ENCODE measurements around the gene ASTN1.
A peak's percentile ranks its signal among the peaks of the same experiment; 100 is the strongest.

Gene ASTN1

GRCh38 chr1:177174921-177175634 is 10.6 kb upstream of the ASTN1 start:
- no peak for DNase-seq (ENCODE audit: low read depth)
- H3K4me3 ChIP-seq (ENCODE audit: low read length): no peak overlapping the region
- TF ChIP-seq CTCF (conservative IDR thresholded peaks at IDR 0.05; ENCODE audit: low read depth, low read length): no peak

GRCh38 chr1:177173976-177174375 is 9.5 kb upstream of the ASTN1 start:
- no peak for DNase-seq (ENCODE audit: low read depth)
- no peak for TF ChIP-seq CTCF (conservative IDR thresholded peaks at IDR 0.05; ENCODE audit: low read depth, low read length)
- H3K4me3 ChIP-seq (ENCODE audit: low read length): no peak overlapping the region

GRCh38 chr1:177172866-177173265 is 8.4 kb upstream of the ASTN1 start:
- TF ChIP-seq CTCF (conservative IDR thresholded peaks at IDR 0.05; ENCODE audit: low read depth, low read length): no peak
- DNase-seq (ENCODE audit: low read depth): no peak
- H3K4me3 ChIP-seq (ENCODE audit: low read length): no peak overlapping the region

GRCh38 chr1:177172272-177172671 is 7.8 kb upstream of the ASTN1 start:
- TF ChIP-seq CTCF (conservative IDR thresholded peaks at IDR 0.05; ENCODE audit: low read depth, low read length): no peak
- DNase-seq (ENCODE audit: low read depth): no peak
- no peak overlapping the region for H3K4me3 ChIP-seq (ENCODE audit: low read length)

GRCh38 chr1:177171536-177172123 is 7.1 kb upstream of the ASTN1 start:
- TF ChIP-seq CTCF (conservative IDR thresholded peaks at IDR 0.05; ENCODE audit: low read depth, low read length): no peak
- peak overlapping the region; percentile 58 for H3K4me3 ChIP-seq (ENCODE audit: low read length)
- DNase-seq (ENCODE audit: low read depth): no peak

- no peak for TF ChIP-seq CTCF (conservative IDR thresholded peaks at IDR 0.05; ENCODE audit: low read depth, low read length)
- no peak for DNase-seq (ENCODE audit: low read depth)
- H3K4me3 ChIP-seq (ENCODE audit: low read length): peak within 1 kb of the TSS; percentile 58
These were observed 6.4 kb upstream of the ASTN1 start, which contains the start of gene BRINP2 for GRCh38 chr1:177170756-177171535. Gene BRINP2, plus strand, starts transcription at chr1:177170958. Its CDS starts 58,919 bp downstream, at chr1:177229877.
